Smooth muscle cell (in vitro differentiated cells): ENCODE measurements around the gene RNLS. TPM values are rescaled to one million over a fixed set of nuclear protein-coding genes. Genes with fewer than 3 reads are reported as not detected.

ENCODE experiments used
- DNase-seq: peaks from one replicate; lab custom pipeline; 2025; ENCODE audit not compliant: unreplicated experiment; lab: John Stamatoyannopoulos, UW
- H2AFZ ChIP-seq: fragments of 200-600 bp; sonication (generic); 2 replicates; pipeline ENCODE4 v1.6.0; 2016; ENCODE audit warnings: antibody characterized with exemption, low read depth, mild to moderate bottlenecking
- H3F3A ChIP-seq: fragments of 200-600 bp; sonication (generic); 2 replicates; pipeline ENCODE4 v1.6.0; 2017; ENCODE audit warnings: antibody characterized with exemption, low read depth
- H3K27ac ChIP-seq: fragments of 200-600 bp; sonication (generic); 2 replicates; pipeline ENCODE4 v1.5.1; 2016; ENCODE audit warnings: low read depth, mild to moderate bottlenecking
- H3K27me3 ChIP-seq: fragments of 200-600 bp; sonication (generic); 2 replicates; pipeline ENCODE4 v1.6.1; 2016; ENCODE audit warnings: low read depth, mild to moderate bottlenecking
- H3K36me3 ChIP-seq: fragments of 200-600 bp; sonication (generic); 2 replicates; pipeline ENCODE4 v1.5.1; 2016; ENCODE audit warnings: low read depth
- H3K4me1 ChIP-seq: fragments of 200-600 bp; sonication (generic); 2 replicates; pipeline ENCODE4 v1.5.1; 2016; ENCODE audit warnings: low read depth
- H3K4me2 ChIP-seq: fragments of 200-600 bp; sonication (generic); 2 replicates; pipeline ENCODE4 v1.6.0; 2016; ENCODE audit warnings: mild to moderate bottlenecking
- H3K4me3 ChIP-seq: fragments of 200-600 bp; sonication (generic); 2 replicates; pipeline ENCODE4 v1.5.1; 2016; ENCODE audit warnings: mild to moderate bottlenecking
- H3K79me2 ChIP-seq: fragments of 200-600 bp; sonication (generic); 2 replicates; pipeline ENCODE4 v1.6.0; 2016; ENCODE audit warnings: low read depth, mild to moderate bottlenecking
- H3K9ac ChIP-seq: fragments of 200-600 bp; sonication (generic); 2 replicates; pipeline ENCODE4 v1.6.0; 2016; ENCODE audit warnings: low read depth
- H3K9me3 ChIP-seq: fragments of 200-600 bp; sonication (generic); replicated peaks from 2 replicates; pipeline ENCODE4 v1.5.1; 2016; ENCODE audit warnings: low read depth
- H4K20me1 ChIP-seq: fragments of 200-600 bp; sonication (generic); 2 replicates; pipeline ENCODE4 v1.6.0; 2016; ENCODE audit warnings: low read depth
- CTCF ChIP-seq: fragments of 200-600 bp; sonication (generic); IDR thresholded peaks from 2 replicates; pipeline ENCODE4 v1.5.1; 2017; ENCODE audit warnings: borderline replicate concordance, mild to moderate bottlenecking, antibody characterized with exemption; ENCODE audit not compliant: insufficient read depth, poor library complexity, severe bottlenecking
- WGBS: methylation state at CpG from one replicate; pipeline ENCODE4 v1.1.7; 2016; ENCODE audit warnings: low lambda C conversion rate; 5-methylcytosine and 5-hydroxymethylcytosine counted together
- polyA plus RNA-seq: library from polyadenylated mRNA; unstranded; fragments of >200 nt; fragmentation: Nextera tagmentation; extraction: Ambion mirVana; gene quantifications from 2 replicates; pipeline ENCODE4 v1.2.1, GENCODE V29; 2016
- total RNA-seq: library from RNA; depleted of rRNA; stranded (reverse); fragments of >200 nt; gene quantifications from 2 replicates; pipeline ENCODE4 v1.2.3, GENCODE V29; 2014

Gene RNLS
- total and polyA plus RNA-seq, 2 experiments from 2014 or later, result 4.8 to 11.2 TPM

GRCh38 chr10:88288320-88289059, 294.6 kb downstream of the RNLS start:
- Histone ChIP-seq H3K4me1 (no peaks in the 10 kb centered on the region), H3K36me3 (no peaks in the 10 kb centered on the region), H3K9ac (no peak overlapping the region), H3K4me2 (no peak overlapping the region), H3K27me3 (no peaks in the 10 kb centered on the region), H3K4me3 (no peak overlapping the region), H3K9me3 (no peaks in the 10 kb centered on the region), H4K20me1 (no peaks in the 10 kb centered on the region), H3F3A (no peaks in the 10 kb centered on the region), H3K27ac (no peak overlapping the region), H2AFZ (no peak overlapping the region), H3K79me2 (no peaks in the 10 kb centered on the region)
- WGBS, result 65% methylated on average over 3 of the region's 3 CpGs
- DNase-seq, result no peak
- TF ChIP-seq CTCF, result no peak

- no peaks in the 10 kb centered on the region for H3K4me1 ChIP-seq
- H3K9me3 ChIP-seq, result no peaks in the 10 kb centered on the region
- H3K27me3 ChIP-seq, result no peaks in the 10 kb centered on the region
- WGBS, result 94% methylated on average over 1 of the region's 1 CpG
- peaks cover 3% of the 10 kb centered on the region for H3F3A ChIP-seq
- no peak overlapping the region for H3K9ac ChIP-seq
- no peak overlapping the region for H3K27ac ChIP-seq
- no peak for TF ChIP-seq CTCF
- no peak overlapping the region for H3K4me3 ChIP-seq
- no peak for DNase-seq
- H3K79me2 ChIP-seq, result no peaks in the 10 kb centered on the region
- no peaks in the 10 kb centered on the region for H4K20me1 ChIP-seq
- no peak overlapping the region for H3K4me2 ChIP-seq
- H3K36me3 ChIP-seq, result no peaks in the 10 kb centered on the region
- no peak overlapping the region for H2AFZ ChIP-seq
These were observed 297.1 kb downstream of the RNLS start for GRCh38 chr10:88286030-88286429.

GRCh38 chr10:88281592-88282347, 301.3 kb downstream of the RNLS start:
- TF ChIP-seq CTCF, result no peak
- Histone ChIP-seq H3K4me1 (no peaks in the 10 kb centered on the region), H3K27ac (peak overlapping the region; percentile 55), H3F3A (peaks cover 6% of the 10 kb centered on the region), H3K79me2 (no peaks in the 10 kb centered on the region), H4K20me1 (no peaks in the 10 kb centered on the region), H3K27me3 (no peaks in the 10 kb centered on the region), H2AFZ (no peak overlapping the region), H3K9ac (no peak overlapping the region), H3K4me2 (peak overlapping the region; percentile 76), H3K4me3 (no peak overlapping the region), H3K9me3 (no peaks in the 10 kb centered on the region), H3K36me3 (no peaks in the 10 kb centered on the region)
- no peak for DNase-seq
- WGBS, result 54% methylated on average over 6 of the region's 6 CpGs

GRCh38 chr10:88280518-88280917, 302.6 kb downstream of the RNLS start:
- DNase-seq, result no peak
- no peak for TF ChIP-seq CTCF
- Histone ChIP-seq H3K4me1 (no peaks in the 10 kb centered on the region), H3F3A (peaks cover 6% of the 10 kb centered on the region), H3K4me3 (no peak overlapping the region), H3K9me3 (no peaks in the 10 kb centered on the region), H3K9ac (no peak overlapping the region), H2AFZ (no peak overlapping the region), H3K27ac (no peak overlapping the region), H4K20me1 (no peaks in the 10 kb centered on the region), H3K27me3 (no peaks in the 10 kb centered on the region), H3K79me2 (no peaks in the 10 kb centered on the region), H3K4me2 (no peak overlapping the region), H3K36me3 (no peaks in the 10 kb centered on the region)
